Measurements from ENCODE around the gene RABGAP1L. TPM values are rescaled to one million over a fixed set of nuclear protein-coding genes. Genes with fewer than 3 reads are reported as not detected.

The RABGAP1L gene
- total RNA-seq, 1 donor from 2014 or later: 28.8 TPM

GRCh38 chr1:174215766-174216165, 56.4 kb downstream of the RABGAP1L start:
- Mint-ChIP-seq H3K27me3 (ENCODE audit: low read depth) (peaks cover 3% of the 10 kb centered on the region), H3K9me3 (peaks cover 12% of the 10 kb centered on the region), H3K27ac (no peak overlapping the region), H3K36me3 (ENCODE audit: low read depth) (peaks cover 11% of the 10 kb centered on the region), H3K4me3 (ENCODE audit: low read depth) (no peak overlapping the region), H3K4me1 (ENCODE audit: low read depth) (no peaks in the 10 kb centered on the region)
- intact Hi-C loops (cut with micrococcal nuclease): loop anchor here (5.0 to 10.0 kb wide), 3 partner anchors 251 to 783 kb away; partner anchors contain the start of genes GAS5 and ZBTB37
- no peak for DNase-seq (ENCODE audit: low spot score)

- H3K4me1 Mint-ChIP-seq (ENCODE audit: low read depth): no peaks in the 10 kb centered on the region
- H3K9me3 Mint-ChIP-seq: peaks cover 2% of the 10 kb centered on the region
- H3K27ac Mint-ChIP-seq: no peak overlapping the region
- no peaks in the 10 kb centered on the region for H3K27me3 Mint-ChIP-seq (ENCODE audit: low read depth)
- intact Hi-C loops (cut with micrococcal nuclease): loop anchor here (5.0 to 10.0 kb wide), 3 partner anchors 252 to 785 kb away; partner anchors contain the start of genes GAS5 and ZBTB37
- no peak overlapping the region for H3K4me3 Mint-ChIP-seq (ENCODE audit: low read depth)
- peaks cover 14% of the 10 kb centered on the region for H3K36me3 Mint-ChIP-seq (ENCODE audit: low read depth)
- DNase-seq (ENCODE audit: low spot score): no peak
Observed at GRCh38 chr1:174217248-174217647, 57.9 kb downstream of the RABGAP1L start.

- H3K27me3 Mint-ChIP-seq (ENCODE audit: low read depth): no peaks in the 10 kb centered on the region
- no peak for DNase-seq (ENCODE audit: low spot score)
- no peak overlapping the region for H3K4me3 Mint-ChIP-seq (ENCODE audit: low read depth)
- intact Hi-C loops (cut with micrococcal nuclease): loop anchor here (5.0 to 10.0 kb wide), 3 partner anchors 253 to 786 kb away; partner anchors contain the start of genes GAS5 and ZBTB37
- peaks cover 6% of the 10 kb centered on the region for H3K9me3 Mint-ChIP-seq
- no peak overlapping the region for H3K27ac Mint-ChIP-seq
- no peaks in the 10 kb centered on the region for H3K4me1 Mint-ChIP-seq (ENCODE audit: low read depth)
- peaks cover 19% of the 10 kb centered on the region for H3K36me3 Mint-ChIP-seq (ENCODE audit: low read depth)
Observed at GRCh38 chr1:174217787-174218574, 58.7 kb downstream of the RABGAP1L start.

GRCh38 chr1:174218983-174219382, 59.7 kb downstream of the RABGAP1L start:
- H3K27ac Mint-ChIP-seq: no peak overlapping the region
- no peak for DNase-seq (ENCODE audit: low spot score)
- peaks cover 6% of the 10 kb centered on the region for H3K9me3 Mint-ChIP-seq
- H3K4me1 Mint-ChIP-seq (ENCODE audit: low read depth): no peaks in the 10 kb centered on the region
- H3K36me3 Mint-ChIP-seq (ENCODE audit: low read depth): peaks cover 23% of the 10 kb centered on the region
- intact Hi-C loops (cut with micrococcal nuclease): loop anchor here (5.0 to 10.0 kb wide), 3 partner anchors 254 to 787 kb away; partner anchors contain the start of genes GAS5 and ZBTB37
- H3K4me3 Mint-ChIP-seq (ENCODE audit: low read depth): no peak overlapping the region
- no peaks in the 10 kb centered on the region for H3K27me3 Mint-ChIP-seq (ENCODE audit: low read depth)

GRCh38 chr1:174219606-174220370, 60.5 kb downstream of the RABGAP1L start:
- Mint-ChIP-seq H3K4me1 (ENCODE audit: low read depth) (no peaks in the 10 kb centered on the region), H3K9me3 (peaks cover 6% of the 10 kb centered on the region), H3K4me3 (ENCODE audit: low read depth) (no peak overlapping the region)

GRCh38 chr1:174221681-174222080, 62.4 kb downstream of the RABGAP1L start:
- Mint-ChIP-seq H3K4me3 (ENCODE audit: low read depth) (no peak overlapping the region), H3K27me3 (ENCODE audit: low read depth) (no peaks in the 10 kb centered on the region), H3K9me3 (peaks cover 6% of the 10 kb centered on the region), H3K36me3 (ENCODE audit: low read depth) (peaks cover 34% of the 10 kb centered on the region), H3K4me1 (ENCODE audit: low read depth) (peaks cover 8% of the 10 kb centered on the region), H3K27ac (no peak overlapping the region)
- no peak for DNase-seq (ENCODE audit: low spot score)
- intact Hi-C loops (cut with micrococcal nuclease): no loop called here

More at GRCh38 chr1:174219606-174220370, 60.5 kb downstream of the RABGAP1L start:
- no peak overlapping the region for H3K27ac Mint-ChIP-seq
- H3K27me3 Mint-ChIP-seq (ENCODE audit: low read depth): no peaks in the 10 kb centered on the region
- no peak for DNase-seq (ENCODE audit: low spot score)
- peaks cover 28% of the 10 kb centered on the region for H3K36me3 Mint-ChIP-seq (ENCODE audit: low read depth)
- intact Hi-C loops (cut with micrococcal nuclease): loop anchor here (5.0 to 10.0 kb wide), 3 partner anchors 255 to 787 kb away; partner anchors contain the start of genes GAS5 and ZBTB37

- Mint-ChIP-seq H3K27me3 (ENCODE audit: low read depth) (no peaks in the 10 kb centered on the region), H3K4me3 (ENCODE audit: low read depth) (no peak overlapping the region), H3K36me3 (ENCODE audit: low read depth) (peaks cover 34% of the 10 kb centered on the region), H3K9me3 (peaks cover 6% of the 10 kb centered on the region), H3K27ac (no peak overlapping the region), H3K4me1 (ENCODE audit: low read depth) (peaks cover 8% of the 10 kb centered on the region)
- DNase-seq (ENCODE audit: low spot score): no peak
- intact Hi-C loops (cut with micrococcal nuclease): no loop called here
Observed at GRCh38 chr1:174222166-174222949, 63.0 kb downstream of the RABGAP1L start.

GRCh38 chr1:174224641-174225040, 65.3 kb downstream of the RABGAP1L start:
- no peak for DNase-seq (ENCODE audit: low spot score)
- Mint-ChIP-seq H3K27me3 (ENCODE audit: low read depth) (no peaks in the 10 kb centered on the region), H3K4me1 (ENCODE audit: low read depth) (peaks cover 8% of the 10 kb centered on the region), H3K36me3 (ENCODE audit: low read depth) (peaks cover 44% of the 10 kb centered on the region), H3K27ac (no peak overlapping the region), H3K4me3 (ENCODE audit: low read depth) (no peak overlapping the region), H3K9me3 (peaks cover 6% of the 10 kb centered on the region)
- intact Hi-C loops (cut with micrococcal nuclease): no loop called here

GRCh38 chr1:174225499-174226204, 66.3 kb downstream of the RABGAP1L start:
- peaks cover 6% of the 10 kb centered on the region for H3K9me3 Mint-ChIP-seq
- H3K27me3 Mint-ChIP-seq (ENCODE audit: low read depth): no peaks in the 10 kb centered on the region
- H3K4me1 Mint-ChIP-seq (ENCODE audit: low read depth): peaks cover 8% of the 10 kb centered on the region
- peaks cover 44% of the 10 kb centered on the region for H3K36me3 Mint-ChIP-seq (ENCODE audit: low read depth)
- no peak overlapping the region for H3K4me3 Mint-ChIP-seq (ENCODE audit: low read depth)
- DNase-seq (ENCODE audit: low spot score): no peak
- no peak overlapping the region for H3K27ac Mint-ChIP-seq
- intact Hi-C loops (cut with micrococcal nuclease): no loop called here

- Mint-ChIP-seq H3K27ac (no peak overlapping the region), H3K27me3 (ENCODE audit: low read depth) (no peaks in the 10 kb centered on the region), H3K9me3 (peaks cover 11% of the 10 kb centered on the region), H3K4me3 (ENCODE audit: low read depth) (no peak overlapping the region), H3K36me3 (ENCODE audit: low read depth) (peaks cover 34% of the 10 kb centered on the region), H3K4me1 (ENCODE audit: low read depth) (peaks cover 8% of the 10 kb centered on the region)
- no peak for DNase-seq (ENCODE audit: low spot score)
- intact Hi-C loops (cut with micrococcal nuclease): no loop called here
Observed at GRCh38 chr1:174230399-174230798, 71.1 kb downstream of the RABGAP1L start.

- no peak for DNase-seq (ENCODE audit: low spot score)
- H3K4me1 Mint-ChIP-seq (ENCODE audit: low read depth): no peaks in the 10 kb centered on the region
- peaks cover 30% of the 10 kb centered on the region for H3K36me3 Mint-ChIP-seq (ENCODE audit: low read depth)
- H3K27ac Mint-ChIP-seq: no peak overlapping the region
- no peak overlapping the region for H3K4me3 Mint-ChIP-seq (ENCODE audit: low read depth)
- intact Hi-C loops (cut with micrococcal nuclease): no loop called here
- peaks cover 11% of the 10 kb centered on the region for H3K9me3 Mint-ChIP-seq
- H3K27me3 Mint-ChIP-seq (ENCODE audit: low read depth): no peaks in the 10 kb centered on the region
Observed at GRCh38 chr1:174232761-174233160, 73.4 kb downstream of the RABGAP1L start.

Data from activated T-helper 2 cell treated with anti-CD3 and anti-CD28 coated beads, Interferon-gamma antibody, Interleukin-2, Interleukin-4, amounts not matched to agents 10 μg/mL and 5 μg/mL and 100 μg/mL, durations not matched to agents 14 hours and 24 hours and 36 hours (primary cell).